Measurements from ENCODE around the gene CENPL.

DNA sequence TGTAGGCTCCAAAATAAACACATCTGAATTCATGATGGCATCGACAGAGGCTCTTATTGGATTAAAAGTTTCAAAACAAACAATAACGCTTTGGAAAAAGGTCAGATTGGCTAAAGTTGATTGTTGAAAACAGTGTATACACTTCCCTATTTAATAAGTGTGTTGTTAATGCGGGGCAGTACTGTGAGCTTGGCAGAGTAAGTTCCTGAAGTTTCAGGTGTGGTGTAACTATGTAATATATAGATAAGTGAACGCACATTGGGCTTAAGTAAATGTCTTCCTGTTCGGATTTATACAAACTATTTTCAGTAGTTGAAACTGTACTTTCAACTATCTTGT, 44.3 kb upstream of the CENPL start:
- TF ChIP-seq, protein P1, sequence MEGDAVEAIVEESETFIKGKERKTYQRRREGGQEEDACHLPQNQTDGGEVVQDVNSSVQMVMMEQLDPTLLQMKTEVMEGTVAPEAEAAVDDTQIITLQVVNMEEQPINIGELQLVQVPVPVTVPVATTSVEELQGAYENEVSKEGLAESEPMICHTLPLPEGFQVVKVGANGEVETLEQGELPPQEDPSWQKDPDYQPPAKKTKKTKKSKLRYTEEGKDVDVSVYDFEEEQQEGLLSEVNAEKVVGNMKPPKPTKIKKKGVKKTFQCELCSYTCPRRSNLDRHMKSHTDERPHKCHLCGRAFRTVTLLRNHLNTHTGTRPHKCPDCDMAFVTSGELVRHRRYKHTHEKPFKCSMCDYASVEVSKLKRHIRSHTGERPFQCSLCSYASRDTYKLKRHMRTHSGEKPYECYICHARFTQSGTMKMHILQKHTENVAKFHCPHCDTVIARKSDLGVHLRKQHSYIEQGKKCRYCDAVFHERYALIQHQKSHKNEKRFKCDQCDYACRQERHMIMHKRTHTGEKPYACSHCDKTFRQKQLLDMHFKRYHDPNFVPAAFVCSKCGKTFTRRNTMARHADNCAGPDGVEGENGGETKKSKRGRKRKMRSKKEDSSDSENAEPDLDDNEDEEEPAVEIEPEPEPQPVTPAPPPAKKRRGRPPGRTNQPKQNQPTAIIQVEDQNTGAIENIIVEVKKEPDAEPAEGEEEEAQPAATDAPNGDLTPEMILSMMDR (conservative IDR thresholded peaks at IDR 0.05) = no peak
- no peak for TF ChIP-seq ZFX (IDR thresholded peaks at IDR 0.05)

All from C4-2B (cell line).